SK-N-MC (cell line): ENCODE measurements around the gene PSG1.
"Not testable (repeated sequence)": the region's sequence is repeated elsewhere in the genome, so short reads cannot be mapped to it uniquely, and the experiment has no call there.

Experiments
- EZH2 ChIP-seq: fragments of 200-600 bp; sonication (generic); IDR thresholded peaks from one replicate; pipeline ENCODE4 v1.6.1; 2017; ENCODE audit warnings: antibody characterized with exemption
- POLR2AphosphoS5 ChIP-seq: IDR thresholded peaks from 2 replicates; pipeline ENCODE4 v1.6.1; 2012; ENCODE audit warnings: mild to moderate bottlenecking, low read depth, low read length, borderline replicate concordance

DNA sequence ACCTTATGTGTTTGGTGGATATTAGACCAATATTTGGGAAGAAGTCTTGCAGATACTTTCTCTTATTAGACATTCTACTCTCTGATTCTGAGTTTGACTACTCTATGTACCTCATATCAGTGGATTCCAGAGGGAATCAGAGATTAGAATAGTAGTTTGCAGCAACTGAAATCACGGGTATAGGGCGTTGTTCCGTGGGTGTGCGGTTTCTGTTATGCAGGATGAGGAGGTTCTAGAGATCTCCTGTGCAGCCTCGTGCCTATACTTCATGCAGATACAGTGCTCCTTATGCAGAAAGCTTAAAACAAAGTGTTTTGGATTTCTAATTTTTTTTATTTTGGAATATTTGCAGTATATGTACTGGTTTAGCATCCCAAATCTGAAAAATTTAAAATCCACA, 32.2 kb upstream of the PSG1 start:
- TF ChIP-seq EZH2, POLR2AphosphoS5: not testable (repeated sequence)
